ENCODE measurements around the gene CLCN5.

DNA sequence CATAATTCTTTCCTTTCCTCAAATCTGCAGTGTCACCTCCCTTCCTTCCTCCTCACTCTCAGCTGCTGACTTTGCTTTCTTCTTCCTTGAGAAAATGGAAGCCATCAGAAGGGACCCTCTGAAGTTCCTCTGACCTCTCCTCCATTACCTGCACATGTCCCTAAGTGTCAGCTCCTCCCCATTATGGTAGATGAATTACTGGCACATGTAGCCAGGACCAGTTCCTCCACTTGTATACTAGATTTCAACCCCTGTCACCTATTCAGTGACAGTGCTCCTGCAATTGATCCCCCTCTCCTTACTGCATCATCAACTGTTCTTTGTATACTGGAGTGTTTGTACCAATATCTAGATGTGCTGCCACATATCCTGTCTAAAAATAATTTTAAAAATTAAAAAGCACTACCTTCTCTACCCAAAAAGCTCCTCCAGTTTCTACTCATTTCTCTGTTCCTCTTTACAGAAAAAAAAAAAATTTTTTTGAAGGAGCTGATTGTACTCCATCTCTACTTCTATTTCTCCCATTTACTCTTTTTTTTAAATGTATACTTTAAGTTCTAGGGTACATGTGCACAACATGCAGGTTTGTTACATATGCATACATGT is 78.6 kb downstream of the CLCN5 start:
- no peak for TF ChIP-seq CTCF (IDR thresholded peaks at IDR 0.05; ENCODE audit: low read depth, low read length)
- TF ChIP-seq MAX (IDR thresholded peaks at IDR 0.05; ENCODE audit: low read depth, low read length), result no peak

Measured in NB4 (cell line).